ENCODE data around the gene ZNF462. TPM values are rescaled to one million over a fixed set of nuclear protein-coding genes. Genes with fewer than 3 reads are reported as not detected.
"Not testable (repeated sequence)": the region's sequence is repeated elsewhere in the genome, so short reads cannot be mapped to it uniquely, and the experiment has no call there.

Gene ZNF462
- total RNA-seq, 1 donor from 2014 or later, result 154 TPM

GRCh38 chr9:106843371-106843770 lies 19.6 kb upstream of the ZNF462 start:
- H3K27ac Mint-ChIP-seq, result no peak overlapping the region
- TF ChIP-seq CTCF (IDR thresholded peaks at IDR 0.05; ENCODE audit: unreplicated experiment), result no peak
- H3K4me3 Mint-ChIP-seq, result no peak overlapping the region
- H3K36me3 Mint-ChIP-seq, result no peaks in the 10 kb centered on the region
- DNase-seq (ENCODE audit: low spot score in 2 of 2, unreplicated experiment in 2 of 2), result no peak
- H3K4me1 Mint-ChIP-seq, result no peaks in the 10 kb centered on the region
- H3K27me3 Mint-ChIP-seq (ENCODE audit: low read depth), result no peaks in the 10 kb centered on the region
- no peaks in the 10 kb centered on the region for H3K9me3 Mint-ChIP-seq

DNA sequence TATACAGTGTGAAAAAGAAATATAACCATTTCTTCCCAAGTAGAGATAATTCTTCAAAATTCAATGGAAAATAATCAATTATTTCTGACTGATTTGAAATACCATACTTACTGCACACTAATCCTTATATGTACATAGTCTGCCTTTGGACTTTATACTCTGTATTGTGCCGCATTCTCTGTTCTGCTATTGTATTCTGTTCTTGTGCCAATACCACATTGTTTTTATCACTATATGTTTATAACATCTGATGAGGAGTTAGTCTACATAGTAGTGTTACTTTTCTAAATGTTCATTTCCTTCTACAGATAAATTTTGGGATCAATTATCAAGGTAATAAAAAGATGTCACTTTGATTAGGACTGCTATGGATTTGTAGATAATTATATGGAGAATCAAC lies 16.7 kb upstream of the ZNF462 start:
- no peak for DNase-seq (ENCODE audit: low spot score in 2 of 2, unreplicated experiment in 2 of 2)
- Mint-ChIP-seq H3K4me3 (no peak overlapping the region), H3K4me1 (no peaks in the 10 kb centered on the region), H3K27ac (no peak overlapping the region), H3K36me3 (no peaks in the 10 kb centered on the region), H3K27me3 (ENCODE audit: low read depth) (no peaks in the 10 kb centered on the region), H3K9me3 (no peaks in the 10 kb centered on the region)
- TF ChIP-seq CTCF (IDR thresholded peaks at IDR 0.05; ENCODE audit: unreplicated experiment), result no peak

DNA sequence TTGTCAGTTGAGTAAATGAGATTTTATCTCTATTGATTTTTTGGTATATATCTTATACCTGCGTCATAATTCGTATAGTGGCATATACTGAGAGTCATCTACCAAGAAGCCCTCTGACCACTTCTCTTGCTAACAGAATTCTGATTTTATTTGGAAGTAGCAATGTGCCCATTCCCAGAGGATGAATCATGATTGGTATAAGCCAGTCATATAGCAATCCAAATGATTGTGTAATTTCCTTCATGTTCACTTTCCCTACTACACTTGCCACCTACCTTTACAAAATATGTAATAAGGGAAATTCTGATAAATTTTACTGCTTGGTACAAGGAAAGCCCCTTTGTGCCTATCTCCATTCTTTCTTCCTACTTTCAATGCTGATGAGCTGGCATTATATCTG lies 16.1 kb upstream of the ZNF462 start:
- H3K36me3 Mint-ChIP-seq, result no peaks in the 10 kb centered on the region
- DNase-seq (ENCODE audit: low spot score in 2 of 2, unreplicated experiment in 2 of 2), result no peak
- H3K27ac Mint-ChIP-seq, result no peak overlapping the region
- TF ChIP-seq CTCF (IDR thresholded peaks at IDR 0.05; ENCODE audit: unreplicated experiment), result no peak
- H3K4me3 Mint-ChIP-seq, result no peak overlapping the region
- no peaks in the 10 kb centered on the region for H3K4me1 Mint-ChIP-seq
- H3K27me3 Mint-ChIP-seq (ENCODE audit: low read depth), result no peaks in the 10 kb centered on the region
- H3K9me3 Mint-ChIP-seq, result no peaks in the 10 kb centered on the region

- not testable (repeated sequence) for DNase-seq (ENCODE audit: low spot score in 2 of 2, unreplicated experiment in 2 of 2); H3K4me1 Mint-ChIP-seq; H3K9me3 Mint-ChIP-seq; H3K4me3 Mint-ChIP-seq; H3K36me3 Mint-ChIP-seq; H3K27me3 Mint-ChIP-seq (ENCODE audit: low read depth); H3K27ac Mint-ChIP-seq
Observed at GRCh38 chr9:106851640-106852039, 11.3 kb upstream of the ZNF462 start.

GRCh38 chr9:106857811-106858470 lies 5.0 kb upstream of the ZNF462 start:
- no peak for DNase-seq (ENCODE audit: low spot score in 2 of 2, unreplicated experiment in 2 of 2)
- no peak overlapping the region for H3K4me3 Mint-ChIP-seq
- H3K36me3 Mint-ChIP-seq, result no peaks in the 10 kb centered on the region
- H3K27ac Mint-ChIP-seq, result no peak overlapping the region
- H3K27me3 Mint-ChIP-seq (ENCODE audit: low read depth), result no peaks in the 10 kb centered on the region
- TF ChIP-seq CTCF (IDR thresholded peaks at IDR 0.05; ENCODE audit: unreplicated experiment), result no peak
- H3K9me3 Mint-ChIP-seq, result no peaks in the 10 kb centered on the region
- H3K4me1 Mint-ChIP-seq, result peaks cover 13% of the 10 kb centered on the region

DNA sequence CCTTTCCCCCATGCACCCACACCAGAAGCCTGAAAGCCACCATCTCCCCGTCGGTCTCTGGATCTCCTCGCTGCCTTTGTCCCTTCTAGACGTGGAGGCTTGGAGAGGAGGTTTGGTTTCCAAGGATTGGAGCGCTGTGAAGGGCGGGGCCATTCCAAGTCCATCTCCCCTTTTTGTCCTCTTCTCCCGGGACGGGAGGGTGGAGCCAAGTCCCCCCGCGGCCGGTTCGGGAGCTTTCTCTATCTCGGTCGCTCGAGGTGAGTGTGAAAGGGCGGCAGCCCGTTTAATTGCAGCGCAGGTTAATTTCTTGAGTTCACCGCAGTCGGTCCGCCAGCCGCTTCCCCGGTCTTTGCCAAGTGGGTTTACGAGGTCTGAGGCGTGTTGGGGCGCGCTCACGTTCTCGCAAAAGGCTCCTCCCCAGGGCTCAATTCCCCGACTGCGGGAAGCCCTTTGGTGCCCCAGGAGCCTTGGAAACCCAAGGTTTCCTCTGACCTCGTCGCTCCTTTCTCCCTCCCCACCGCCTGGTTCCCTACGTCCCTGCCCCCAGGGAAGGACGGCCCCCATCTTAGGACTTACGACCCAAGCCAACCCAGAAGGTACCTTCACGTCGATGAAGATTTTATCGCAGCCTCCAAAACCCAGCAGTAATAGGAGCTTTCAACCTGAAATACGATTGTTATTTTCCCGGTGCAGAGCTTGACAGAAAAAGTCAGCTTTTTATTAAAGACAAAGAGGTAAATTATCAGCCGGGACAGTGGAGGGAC lies 2.8 kb upstream of the ZNF462 start:
- peak; percentile 29 to 59 for DNase-seq (ENCODE audit: low spot score in 2 of 2, unreplicated experiment in 2 of 2)
- peak overlapping the region; percentile 95 for H3K27ac Mint-ChIP-seq
- no peaks in the 10 kb centered on the region for H3K27me3 Mint-ChIP-seq (ENCODE audit: low read depth)
- no peaks in the 10 kb centered on the region for H3K36me3 Mint-ChIP-seq
- no peak for TF ChIP-seq CTCF (IDR thresholded peaks at IDR 0.05; ENCODE audit: unreplicated experiment)
- H3K4me3 Mint-ChIP-seq, result peak overlapping the region; percentile 97
- H3K4me1 Mint-ChIP-seq, result peaks cover 22% of the 10 kb centered on the region
- no peaks in the 10 kb centered on the region for H3K9me3 Mint-ChIP-seq
